HEK293 (cell line): ENCODE data around the gene DYNLL1.

Experiments used
- BCL11B ChIP-seq: fragments of 450-650 bp; formaldehyde crosslinking; IDR thresholded peaks from 2 replicates; pipeline ENCODE4 v1.5.1; 2016; ENCODE audit warnings: low read depth, missing biosample characterization, missing genetic modification characterization
- GLI4 ChIP-seq: fragments of 450-650 bp; formaldehyde crosslinking; IDR thresholded peaks from 2 replicates; pipeline ENCODE4 v1.5.1; 2016; ENCODE audit warnings: missing biosample characterization, missing genetic modification characterization
- HIC1 ChIP-seq: fragments of 450-650 bp; formaldehyde crosslinking; IDR thresholded peaks from 2 replicates; pipeline ENCODE4 v1.5.1; 2016; ENCODE audit warnings: missing biosample characterization, missing genetic modification characterization
- KLF1 ChIP-seq: fragments of 450-650 bp; formaldehyde crosslinking; IDR thresholded peaks from 2 replicates; pipeline ENCODE4 v1.5.1; 2016; ENCODE audit warnings: missing biosample characterization, missing genetic modification characterization
- KLF10 ChIP-seq: fragments of 450-650 bp; IDR thresholded peaks from 2 replicates; pipeline ENCODE4 v1.5.1; 2018; ENCODE audit warnings: missing biosample characterization, mild to moderate bottlenecking, missing genetic modification characterization
- MYNN ChIP-seq: fragments of 450-650 bp; formaldehyde crosslinking; IDR thresholded peaks from 2 replicates; pipeline ENCODE4 v1.5.1; 2016; ENCODE audit warnings: missing biosample characterization, missing genetic modification characterization, borderline replicate concordance
- OVOL3 ChIP-seq: fragments of 450-650 bp; formaldehyde crosslinking; IDR thresholded peaks from 2 replicates; pipeline ENCODE4 v1.5.1; 2016; ENCODE audit warnings: missing biosample characterization, missing genetic modification characterization
- PATZ1 ChIP-seq: fragments of 450-650 bp; formaldehyde crosslinking; IDR thresholded peaks from 2 replicates; pipeline ENCODE4 v1.5.1; 2016; ENCODE audit warnings: missing biosample characterization, missing genetic modification characterization
- SALL2 ChIP-seq: fragments of 450-650 bp; formaldehyde crosslinking; IDR thresholded peaks from 2 replicates; pipeline ENCODE4 v1.5.0; 2017; ENCODE audit warnings: missing biosample characterization, mild to moderate bottlenecking, missing genetic modification characterization, borderline replicate concordance
- TRIM28 ChIP-seq: IDR thresholded peaks from 2 replicates; pipeline ENCODE4 v1.6.1; 2011; ENCODE audit warnings: low read length, control low read depth, borderline replicate concordance
- ZBTB10 ChIP-seq: fragments of 450-650 bp; formaldehyde crosslinking; IDR thresholded peaks from 2 replicates; pipeline ENCODE4 v1.5.1; 2016; ENCODE audit warnings: missing biosample characterization, missing genetic modification characterization
- ZBTB8A ChIP-seq: fragments of 450-650 bp; formaldehyde crosslinking; IDR thresholded peaks from 2 replicates; pipeline ENCODE4 v1.5.1; 2016; ENCODE audit warnings: missing biosample characterization, missing genetic modification characterization
- ZNF138 ChIP-seq: fragments of 450-650 bp; formaldehyde crosslinking; IDR thresholded peaks from 2 replicates; pipeline ENCODE4 v1.5.1; 2016; ENCODE audit warnings: missing biosample characterization, missing genetic modification characterization, borderline replicate concordance
- ZNF18 ChIP-seq: fragments of 450-650 bp; formaldehyde crosslinking; IDR thresholded peaks from 2 replicates; pipeline ENCODE4 v1.5.1; 2016; ENCODE audit warnings: missing biosample characterization, missing genetic modification characterization
- ZNF223 ChIP-seq: fragments of 450-650 bp; formaldehyde crosslinking; IDR thresholded peaks from 2 replicates; pipeline ENCODE4 v1.5.1; 2016; ENCODE audit warnings: missing biosample characterization, missing genetic modification characterization
- ZNF335 ChIP-seq: fragments of 450-650 bp; formaldehyde crosslinking; conservative IDR thresholded peaks from 2 replicates; pipeline ENCODE4 v1.5.1; 2016; ENCODE audit warnings: missing biosample characterization, missing genetic modification characterization
- ZNF391 ChIP-seq: fragments of 450-650 bp; formaldehyde crosslinking; IDR thresholded peaks from 2 replicates; pipeline ENCODE4 v1.5.1; 2016; ENCODE audit warnings: low read depth, missing biosample characterization, missing genetic modification characterization, borderline replicate concordance
- ZNF404 ChIP-seq: fragments of 450-650 bp; formaldehyde crosslinking; IDR thresholded peaks from 2 replicates; pipeline ENCODE4 v1.5.1; 2017; ENCODE audit warnings: missing biosample characterization, missing genetic modification characterization
- ZNF416 ChIP-seq: fragments of 450-650 bp; formaldehyde crosslinking; IDR thresholded peaks from 2 replicates; pipeline ENCODE4 v1.5.1; 2016; ENCODE audit warnings: missing biosample characterization, missing genetic modification characterization
- ZNF521 ChIP-seq: fragments of 450-650 bp; formaldehyde crosslinking; IDR thresholded peaks from 2 replicates; pipeline ENCODE4 v1.5.1; 2017; ENCODE audit warnings: missing biosample characterization, mild to moderate bottlenecking, missing genetic modification characterization
- ZNF544 ChIP-seq: fragments of 450-650 bp; formaldehyde crosslinking; IDR thresholded peaks from 2 replicates; pipeline ENCODE4 v1.5.0; 2017; ENCODE audit warnings: missing biosample characterization, missing genetic modification characterization
- ZNF560 ChIP-seq: fragments of 450-650 bp; formaldehyde crosslinking; IDR thresholded peaks from 2 replicates; pipeline ENCODE4 v1.5.1; 2017; ENCODE audit warnings: missing biosample characterization, missing genetic modification characterization, borderline replicate concordance
- ZNF561 ChIP-seq: fragments of 450-650 bp; IDR thresholded peaks from 2 replicates; pipeline ENCODE4 v1.5.1; 2018; ENCODE audit warnings: missing biosample characterization, missing genetic modification characterization, borderline replicate concordance
- ZNF623 ChIP-seq: fragments of 450-650 bp; formaldehyde crosslinking; IDR thresholded peaks from 2 replicates; pipeline ENCODE4 v1.5.1; 2016; ENCODE audit warnings: missing biosample characterization, missing genetic modification characterization
- ZNF626 ChIP-seq: fragments of 450-650 bp; sonication (Bioruptor Pico); formaldehyde crosslinking; IDR thresholded peaks from 2 replicates; pipeline ENCODE4 v1.5.1; 2018; ENCODE audit warnings: missing biosample characterization, missing genetic modification characterization, inconsistent platforms
- ZNF677 ChIP-seq: fragments of 450-650 bp; IDR thresholded peaks from 2 replicates; pipeline ENCODE4 v1.5.0; 2018; ENCODE audit warnings: missing biosample characterization, mild to moderate bottlenecking, missing genetic modification characterization, moderate library complexity
- ZNF701 ChIP-seq: fragments of 450-650 bp; formaldehyde crosslinking; IDR thresholded peaks from 2 replicates; pipeline ENCODE4 v1.5.1; 2016; ENCODE audit warnings: missing biosample characterization, missing genetic modification characterization
- ZNF776 ChIP-seq: fragments of 450-650 bp; formaldehyde crosslinking; IDR thresholded peaks from 2 replicates; pipeline ENCODE4 v1.5.0; 2017; ENCODE audit warnings: missing biosample characterization, missing genetic modification characterization, borderline replicate concordance
- ZXDB ChIP-seq: fragments of 450-650 bp; formaldehyde crosslinking; IDR thresholded peaks from 2 replicates; pipeline ENCODE4 v1.5.1; 2016; ENCODE audit warnings: missing biosample characterization, missing genetic modification characterization

Gene DYNLL1

GRCh38 chr12:120528861-120529525 is 33.1 kb downstream of the DYNLL1 start, which contains the start of gene COQ5 (continued):
- TF ChIP-seq ZNF18 (tag by site-specific recombination) (0 out of 2 replicates have a peak, but pooled peaks have one; percentile 40), ZNF544 (tag by site-specific recombination) (no peak), ZNF391 (tag by site-specific recombination) (peak; percentile 85; the same call in 1 of the 2 replicates), ZNF521 (tag by site-specific recombination) (no peak), ZBTB8A (tag by site-specific recombination) (peak; percentile 45; the same call in 1 of the 2 replicates), ZNF560 (tag by site-specific recombination) (no peak), MYNN (tag by site-specific recombination) (no peak), ZNF416 (tag by site-specific recombination) (no peak), ZNF776 (tag by site-specific recombination) (no peak), ZBTB10 (peak; percentile 73; the same call in 1 of the 2 replicates), OVOL3 (tag by site-specific recombination) (no peak), HIC1 (tag by site-specific recombination) (peak; percentile 74), ZNF677 (tag by site-specific recombination) (0 out of 2 replicates have a peak, but pooled peaks have one; percentile 10), KLF1 (tag by site-specific recombination) (peak; percentile 58), BCL11B (tag by site-specific recombination) (peak; percentile 88), ZNF223 (peak; percentile 89), ZNF626 (tag by site-specific recombination) (no peak), ZNF335 (tag by site-specific recombination) (peak; percentile 92), ZNF138 (tag by site-specific recombination) (no peak), PATZ1 (peak; percentile 81), TRIM28 (no peak), GLI4 (tag by site-specific recombination) (no peak), ZNF623 (peak; percentile 8; the same call in 1 of the 2 replicates), KLF10 (tag by site-specific recombination) (0 out of 2 replicates have a peak, but pooled peaks have one; percentile 29), SALL2 (tag by site-specific recombination) (no peak), ZNF404 (no peak), ZXDB (tag by site-specific recombination) (peak; percentile 90), ZNF701 (tag by site-specific recombination) (no peak), ZNF561 (peak; percentile 62; the same call in 1 of the 2 replicates)
